Stimulated activated CD4-positive, alpha-beta T cell treated with anti-CD3 and anti-CD28 coated beads, Interleukin-4, amount 100 ng/mL, for 24 hours (primary cell): ENCODE measurements around the gene NPHP1.
"Not testable (repeated sequence)": the region's sequence is repeated elsewhere in the genome, so short reads cannot be mapped to it uniquely, and the experiment has no call there.

Experiments
- DNase-seq: peaks from one replicate; pipeline ENCODE4 v3.0.0-alpha.2; 2020

The NPHP1 gene

GRCh38 chr2:110126086-110126773 lies 78.6 kb downstream of the NPHP1 start:
- no peak for DNase-seq

GRCh38 chr2:110124939-110125691 lies 79.7 kb downstream of the NPHP1 start:
- no peak for DNase-seq

DNA sequence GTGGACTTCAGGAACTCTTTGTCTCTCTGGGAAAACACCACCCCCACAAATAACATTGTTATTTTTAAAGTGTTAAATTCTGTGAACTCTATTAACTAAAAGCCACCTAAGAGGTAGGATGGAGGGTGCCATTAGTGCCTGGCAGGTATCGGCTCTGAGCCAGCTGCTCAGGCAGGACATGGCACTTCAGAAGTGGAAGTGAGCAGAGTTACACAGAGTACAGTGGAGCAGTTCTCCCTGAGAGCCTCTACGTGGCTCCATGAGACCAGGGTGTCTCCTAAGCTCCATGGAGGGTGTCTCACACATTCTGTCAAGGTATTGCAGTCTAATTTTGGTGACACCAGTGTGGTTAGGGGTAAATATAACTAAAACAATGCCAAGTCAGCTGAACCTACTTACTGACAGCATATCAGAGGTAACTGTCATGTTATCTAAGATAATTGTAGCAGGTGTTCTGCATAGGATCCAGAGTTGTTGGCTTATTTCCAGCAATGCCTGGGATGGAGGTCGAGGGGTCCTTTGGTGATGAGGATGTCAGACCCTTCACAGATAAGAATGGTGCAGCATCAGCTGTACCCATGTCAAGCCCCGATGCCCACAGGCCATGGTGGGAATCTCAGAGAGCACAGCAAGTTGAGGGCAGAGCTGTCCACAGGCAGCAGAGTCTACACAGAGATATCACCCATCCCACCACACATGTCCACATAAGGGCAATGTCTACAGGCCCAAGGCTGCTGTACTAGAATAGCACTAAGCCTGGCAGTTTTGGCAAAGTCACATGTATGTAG lies 80.6 kb downstream of the NPHP1 start:
- DNase-seq = no peak

- no peak for DNase-seq
These were observed 83.2 kb downstream of the NPHP1 start for GRCh38 chr2:110121592-110121991.

DNA sequence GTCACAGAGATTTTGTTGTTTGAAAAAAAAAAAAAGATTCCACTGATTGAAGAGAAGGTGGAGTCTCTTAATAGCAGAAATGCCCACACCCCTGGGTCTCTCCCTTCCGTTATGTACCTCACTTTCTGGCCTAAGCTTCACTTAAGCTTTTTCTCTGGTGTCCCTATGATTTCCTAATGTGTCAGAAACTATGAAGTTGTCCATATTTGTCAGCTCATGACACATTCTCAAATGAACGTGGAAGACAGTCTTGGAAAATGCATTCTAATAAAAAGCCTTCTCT lies 83.8 kb downstream of the NPHP1 start:
- DNase-seq = no peak

GRCh38 chr2:110120171-110121051 lies 84.4 kb downstream of the NPHP1 start:
- DNase-seq = no peak

DNA sequence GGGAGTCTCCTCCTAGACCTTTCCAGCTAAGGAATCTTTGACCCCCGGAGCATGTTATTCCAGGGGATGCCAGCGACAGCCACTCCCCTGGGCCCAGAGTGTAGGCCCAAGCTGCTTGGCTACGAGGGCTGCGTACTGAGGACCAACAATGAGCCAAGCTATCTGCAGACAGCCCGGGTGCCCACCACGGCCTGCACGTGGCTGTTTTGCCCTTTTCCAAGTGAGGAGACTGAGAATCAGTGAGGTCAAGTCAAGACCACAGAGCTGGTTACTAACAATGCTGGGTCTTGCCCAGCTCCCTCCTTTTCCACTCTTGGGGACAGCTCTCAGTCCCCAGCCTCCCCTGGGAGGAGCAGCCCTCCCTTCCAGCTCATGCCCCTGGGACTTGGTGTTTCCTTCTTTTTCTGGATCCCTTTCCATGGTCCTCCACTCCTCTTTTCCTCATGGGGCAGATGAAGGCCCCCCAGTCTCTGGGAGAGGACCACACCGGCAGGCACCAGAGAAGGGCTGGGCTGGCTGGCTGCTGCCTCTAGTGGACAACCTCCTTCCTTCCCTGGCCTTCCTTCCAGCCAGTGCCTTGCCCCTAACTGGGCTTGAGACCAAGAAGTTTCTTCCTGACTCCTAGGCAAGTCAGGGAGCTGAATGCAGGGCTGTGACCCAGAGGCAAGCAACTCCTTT lies 88.6 kb downstream of the NPHP1 start:
- DNase-seq = no peak

GRCh38 chr2:110115291-110116032 lies 89.4 kb downstream of the NPHP1 start, which contains the start of gene MALL:
Gene MALL, minus strand, starts transcription at chr2:110115822. Its CDS starts 30 bp downstream, at chr2:110115792.
- DNase-seq = no peak

GRCh38 chr2:110114831-110115255 lies 90.0 kb downstream of the NPHP1 start:
- DNase-seq = no peak

DNA sequence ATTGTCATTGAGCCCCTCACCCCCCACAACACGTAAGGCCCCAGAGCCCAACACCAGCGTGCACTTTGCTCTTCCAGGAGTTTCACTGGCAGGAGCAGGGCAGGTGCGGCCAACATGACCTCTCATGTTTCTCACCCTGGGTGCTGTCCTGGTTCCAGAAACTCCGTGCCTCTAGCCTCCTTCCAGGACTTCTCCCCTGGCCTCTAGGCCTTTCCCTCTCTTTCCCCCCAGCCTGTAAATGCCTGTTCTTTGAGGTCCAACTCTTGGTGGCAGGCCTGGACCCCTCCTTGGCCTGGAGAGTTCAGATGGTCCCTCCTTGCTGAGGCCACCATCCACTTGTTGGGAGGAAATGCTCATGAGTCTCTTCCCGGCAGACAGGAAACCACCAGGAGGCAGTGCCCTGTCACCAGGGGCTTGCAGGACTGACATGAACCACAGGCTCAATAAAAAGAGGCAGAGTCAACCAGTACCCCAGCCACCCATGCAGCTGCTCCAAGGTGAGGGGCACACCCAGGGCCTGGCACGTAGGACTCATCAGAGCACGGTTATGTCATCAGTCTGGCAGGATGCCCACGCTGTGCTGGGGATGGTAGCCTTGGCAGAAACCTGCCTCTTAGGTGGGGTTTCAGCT lies 90.7 kb downstream of the NPHP1 start:
- no peak for DNase-seq

DNA sequence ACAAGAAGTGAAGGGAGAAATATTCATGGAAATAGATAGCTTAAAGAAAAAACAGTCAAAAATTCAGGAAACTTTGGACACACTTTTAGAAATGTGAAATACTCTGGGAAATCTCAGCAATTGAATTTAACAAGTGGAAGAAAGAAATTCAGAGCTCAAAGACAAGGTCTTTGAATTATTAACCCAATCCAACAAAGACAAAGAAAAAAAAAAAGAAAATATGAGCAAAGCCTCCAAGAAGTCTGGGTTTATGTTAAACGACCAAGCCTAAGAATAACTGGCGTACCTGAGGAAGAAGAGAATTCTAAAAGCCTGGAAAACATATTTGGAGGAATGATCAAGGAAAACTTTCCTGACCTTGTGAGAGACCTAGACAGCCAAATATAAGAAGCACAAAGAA lies 96.5 kb downstream of the NPHP1 start:
- DNase-seq = not testable (repeated sequence)

DNA sequence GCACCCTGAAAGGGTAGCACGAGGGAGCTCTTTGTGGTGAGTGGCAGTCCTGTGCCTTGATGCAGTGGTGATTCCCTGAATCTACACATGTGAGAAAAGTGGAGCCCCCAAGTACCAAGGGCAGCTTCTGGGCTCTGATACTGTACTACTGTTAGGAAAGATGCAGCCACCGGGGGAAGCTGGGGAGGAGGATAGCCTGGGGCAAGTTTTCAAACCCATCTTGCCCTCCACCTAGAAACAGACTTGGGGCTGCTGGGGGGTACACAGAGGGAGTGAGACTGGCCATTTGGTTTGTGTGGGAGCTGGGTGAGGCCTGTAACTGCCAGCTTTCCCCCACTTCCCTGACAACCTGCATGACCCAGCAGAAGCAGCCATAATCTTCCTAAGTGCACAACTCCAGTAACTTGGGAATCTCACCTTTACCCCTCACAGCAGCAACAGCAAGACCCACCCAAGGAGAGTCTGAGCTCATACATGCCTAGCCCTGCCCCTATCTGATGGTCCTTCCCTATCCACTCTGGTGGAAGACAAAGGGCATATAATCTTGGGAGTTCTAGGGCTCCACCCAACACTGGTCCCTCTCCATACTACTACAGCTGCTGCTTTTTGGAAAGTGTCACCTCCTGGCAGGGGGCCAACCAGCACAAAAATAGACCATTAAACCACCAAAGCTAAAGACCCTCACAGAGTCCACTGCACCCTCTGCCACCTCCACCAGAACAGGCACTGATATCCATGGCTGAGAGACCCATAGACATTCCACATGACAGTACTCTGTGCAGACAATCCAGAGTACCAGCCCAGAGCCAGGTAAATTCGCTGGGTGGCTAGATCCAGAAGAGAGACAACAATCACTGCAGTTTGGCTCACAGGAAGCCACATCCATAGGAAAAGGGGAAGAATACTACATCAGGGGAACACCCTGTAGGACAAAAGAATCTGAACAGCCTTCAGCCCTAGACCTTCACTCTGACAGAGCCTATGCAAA lies 97.4 kb downstream of the NPHP1 start:
- DNase-seq = no peak

- DNase-seq = no peak
These were observed 98.2 kb downstream of the NPHP1 start for GRCh38 chr2:110106642-110107041.

GRCh38 chr2:110105608-110106467 lies 99.0 kb downstream of the NPHP1 start:
- no peak for DNase-seq

- no peak for DNase-seq
These were observed 99.6 kb downstream of the NPHP1 start for GRCh38 chr2:110105183-110105582.

- no peak for DNase-seq
These were observed 100.6 kb downstream of the NPHP1 start for GRCh38 chr2:110104025-110104771.

GRCh38 chr2:110103061-110103961 lies 101.5 kb downstream of the NPHP1 start:
- no peak for DNase-seq
